GM18507 (cell line): ENCODE measurements around the gene SETD2.
A peak's percentile ranks its signal among the peaks of the same experiment; 100 is the strongest.
"Not testable (repeated sequence)": the region's sequence is repeated elsewhere in the genome, so short reads cannot be mapped to it uniquely, and the experiment has no call there.

Experiments
- DNase-seq: peaks from one replicate; pipeline ENCODE4 v3.0.0; 2011; ENCODE audit warnings: low read depth; ENCODE audit not compliant: insufficient read length; ENCODE audit errors: extremely low spot score
- FAIRE-seq: peaks from 2 replicates; lab custom pipeline; 2011; peaks lifted over from hg19 to GRCh38; lab: Jason Lieb, UNC

The SETD2 gene

DNA sequence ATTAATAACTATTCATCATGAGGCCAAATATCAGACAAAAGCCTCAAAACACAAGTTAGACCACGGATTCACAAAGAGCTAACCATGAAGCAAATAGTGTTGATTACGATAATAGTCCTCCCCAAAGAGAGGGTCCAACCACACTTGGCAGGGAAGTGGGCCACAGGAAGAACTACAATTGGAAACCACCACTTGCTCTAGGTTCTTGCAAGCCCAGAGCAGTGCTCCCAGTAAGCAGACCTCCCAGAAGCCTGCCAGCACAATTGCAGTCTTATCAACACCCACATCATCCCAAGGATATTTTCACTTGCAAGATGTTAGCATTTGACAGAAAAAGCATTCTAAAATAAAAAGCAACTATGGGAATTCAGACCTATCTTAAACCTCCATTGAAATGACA is 11.3 kb downstream of the SETD2 start:
- FAIRE-seq = no peak

DNA sequence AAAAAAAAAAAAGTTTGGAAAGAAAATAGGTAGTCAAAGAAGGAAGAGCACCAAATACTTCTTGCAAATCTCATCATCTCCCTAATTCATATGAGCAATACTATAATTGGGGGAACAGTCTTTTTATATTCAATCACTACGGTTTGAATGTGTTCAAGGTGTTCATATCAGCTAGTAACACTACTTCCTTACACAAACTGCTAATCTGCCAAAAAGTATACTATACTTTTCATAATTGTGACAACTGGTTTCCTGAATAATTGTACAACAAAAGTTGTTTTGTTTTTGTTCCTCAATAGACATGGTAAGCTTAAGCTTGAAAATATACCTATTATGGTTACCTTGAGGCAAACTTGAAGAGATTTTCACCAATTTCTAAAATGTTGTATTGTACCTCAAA is 12.1 kb downstream of the SETD2 start:
- no peak for FAIRE-seq
- DNase-seq = no peak

More for the DNA sequence above, 11.3 kb downstream of the SETD2 start:
- no peak for DNase-seq

DNA sequence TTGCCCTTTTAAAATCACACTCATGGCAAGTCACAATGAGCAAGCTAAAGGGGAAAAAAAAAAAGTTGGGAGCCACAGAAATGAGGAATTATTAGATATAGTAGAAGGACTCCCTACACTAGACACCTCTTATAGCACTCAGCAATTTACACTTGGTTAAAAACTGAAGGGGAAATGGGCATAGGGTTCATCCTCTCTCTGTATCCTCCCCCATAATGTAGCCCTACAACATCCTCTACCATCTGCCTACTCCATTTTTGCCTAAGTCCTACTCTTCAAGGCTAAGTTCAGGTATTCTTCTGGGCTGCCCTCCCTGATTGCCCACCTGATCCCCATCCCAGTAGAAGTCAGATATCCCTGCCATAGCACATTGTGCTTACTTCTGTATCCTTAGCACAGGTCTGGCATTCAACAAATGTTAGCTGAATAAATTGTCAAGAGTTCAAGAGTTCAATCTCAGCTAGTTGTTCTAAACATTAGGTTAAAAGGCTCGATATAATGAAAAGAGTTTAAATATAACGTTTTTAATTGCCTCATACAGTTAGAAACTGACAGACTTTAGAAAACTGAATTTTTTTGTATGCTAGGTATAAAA is 14.5 kb downstream of the SETD2 start:
- peak; percentile 38 for FAIRE-seq

GRCh38 chr3:47145272-47145671 is 18.6 kb downstream of the SETD2 start:
- no peak for DNase-seq
- no peak for FAIRE-seq

More for the DNA sequence above, 14.5 kb downstream of the SETD2 start:
- DNase-seq = no peak

- DNase-seq = no peak
- FAIRE-seq = no peak
These were observed 20.8 kb downstream of the SETD2 start for GRCh38 chr3:47143068-47143467.

- not testable (repeated sequence) for DNase-seq, FAIRE-seq
These were observed 21.4 kb downstream of the SETD2 start for GRCh38 chr3:47142536-47142935.

DNA sequence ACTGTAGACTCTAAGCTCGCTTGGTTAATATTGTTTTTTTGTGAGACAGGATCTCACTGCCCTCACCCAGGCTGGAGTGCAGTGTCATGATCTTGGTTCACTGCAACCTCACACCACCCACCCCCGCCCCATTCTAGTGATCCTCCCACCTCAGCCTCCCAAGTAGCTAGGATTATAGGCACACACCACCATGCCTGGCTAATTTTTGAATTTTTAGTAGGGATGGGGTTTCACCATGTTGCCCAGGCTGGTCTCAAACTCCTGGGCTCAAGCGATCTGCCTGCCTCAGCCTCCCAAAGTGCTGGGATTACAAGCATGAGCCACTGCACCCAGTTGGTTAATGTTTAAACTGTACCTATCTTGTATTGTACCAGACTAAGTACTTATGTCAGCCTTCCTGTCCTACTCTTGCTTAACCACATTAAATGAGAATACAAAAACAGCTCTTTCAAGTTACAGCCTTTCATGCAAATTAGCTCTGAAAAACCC is 22.9 kb downstream of the SETD2 start:
- DNase-seq = peak; percentile 65
- peak; percentile 74 for FAIRE-seq

- not testable (repeated sequence) for FAIRE-seq, DNase-seq
These were observed 23.4 kb downstream of the SETD2 start for GRCh38 chr3:47140553-47140952.

GRCh38 chr3:47134311-47134710 is 29.6 kb downstream of the SETD2 start:
- no peak for FAIRE-seq
- no peak for DNase-seq

GRCh38 chr3:47133641-47134040 is 30.3 kb downstream of the SETD2 start:
- FAIRE-seq = no peak
- DNase-seq = no peak

GRCh38 chr3:47130557-47130956 is 33.4 kb downstream of the SETD2 start:
- DNase-seq = no peak
- no peak for FAIRE-seq

DNA sequence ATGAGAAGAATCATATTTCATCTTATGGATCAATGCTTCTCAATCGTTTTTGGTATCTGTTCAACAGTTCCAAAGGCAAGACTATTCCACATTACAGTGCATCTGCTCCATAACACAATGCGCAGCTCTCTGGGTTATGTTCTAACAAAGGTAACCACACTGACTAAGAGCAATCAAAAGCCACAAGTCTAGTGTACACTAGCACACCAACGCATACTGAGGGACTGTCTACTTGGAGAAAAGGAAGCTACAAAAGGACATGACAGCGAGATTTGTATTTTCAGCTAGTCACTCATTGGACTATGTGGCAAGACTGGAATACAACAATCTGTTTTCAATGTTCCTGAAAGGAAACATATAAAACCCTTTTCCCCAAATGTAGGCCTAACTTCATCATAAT is 35.8 kb downstream of the SETD2 start:
- FAIRE-seq (no peak), DNase-seq (no peak)

- no peak for FAIRE-seq
- no peak for DNase-seq
These were observed 40.1 kb downstream of the SETD2 start for GRCh38 chr3:47123857-47124256.

- FAIRE-seq = no peak
- no peak for DNase-seq
These were observed 42.5 kb downstream of the SETD2 start for GRCh38 chr3:47121409-47121808.

DNA sequence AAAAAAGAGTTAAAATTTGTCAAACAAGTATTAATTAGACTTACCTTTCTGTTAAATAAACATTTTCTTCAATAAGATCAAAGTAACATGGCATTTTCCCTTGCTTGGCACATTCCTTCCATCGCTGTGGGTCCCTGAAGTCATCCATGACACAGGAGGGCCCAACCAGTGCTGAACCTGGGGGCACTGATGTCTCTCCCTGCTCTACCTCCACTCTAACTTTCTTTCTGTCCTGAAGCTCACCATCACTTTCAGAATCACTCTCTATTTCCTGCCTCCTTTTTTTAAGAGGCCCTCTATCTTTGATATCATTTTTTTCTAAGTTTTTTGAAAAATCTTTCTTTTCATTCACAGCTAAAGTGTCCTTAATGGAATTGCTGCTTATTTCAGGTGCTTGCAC is 43.8 kb downstream of the SETD2 start:
- DNase-seq (no peak), FAIRE-seq (no peak)

- not testable (repeated sequence) for FAIRE-seq, DNase-seq
These were observed 44.5 kb downstream of the SETD2 start for GRCh38 chr3:47119387-47119786.

GRCh38 chr3:47117807-47118364 is 46.0 kb downstream of the SETD2 start:
- DNase-seq (no peak), FAIRE-seq (no peak)

- FAIRE-seq, DNase-seq: not testable (repeated sequence)
These were observed 48.4 kb downstream of the SETD2 start for GRCh38 chr3:47115524-47115923.

DNA sequence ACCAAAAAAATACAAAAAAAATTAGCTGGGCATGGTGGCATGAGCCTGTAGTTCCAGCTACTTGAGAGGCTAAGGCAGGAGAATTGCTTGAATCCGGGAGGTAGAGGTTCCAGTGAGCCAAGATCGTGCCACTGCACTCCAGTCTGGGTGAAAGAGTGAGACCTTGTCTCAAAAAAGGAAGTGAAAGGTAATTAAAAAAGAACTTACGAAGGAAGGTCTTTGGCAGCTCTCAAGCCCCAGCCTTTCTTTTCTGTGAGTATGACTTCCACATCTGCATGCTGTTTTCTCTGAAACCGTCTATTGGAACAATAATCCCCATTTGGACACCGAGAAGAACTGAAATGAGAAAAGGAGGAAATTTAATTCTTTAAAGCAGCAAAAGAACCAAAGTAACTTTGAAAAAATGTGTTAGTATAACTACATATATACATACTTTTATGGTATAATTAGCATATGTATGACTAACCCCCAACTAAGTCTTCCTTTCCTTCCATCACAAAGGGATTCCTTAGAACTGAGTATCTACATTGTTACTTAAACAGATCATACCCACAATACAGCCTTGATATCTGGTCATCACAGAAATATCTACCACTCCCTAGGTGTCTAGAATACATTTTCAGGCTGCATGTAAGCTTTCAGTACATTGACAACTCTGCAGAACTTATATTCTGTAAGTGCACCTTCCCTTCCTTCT is 50.1 kb downstream of the SETD2 start:
- FAIRE-seq = peak; percentile 65
- no peak for DNase-seq

DNA sequence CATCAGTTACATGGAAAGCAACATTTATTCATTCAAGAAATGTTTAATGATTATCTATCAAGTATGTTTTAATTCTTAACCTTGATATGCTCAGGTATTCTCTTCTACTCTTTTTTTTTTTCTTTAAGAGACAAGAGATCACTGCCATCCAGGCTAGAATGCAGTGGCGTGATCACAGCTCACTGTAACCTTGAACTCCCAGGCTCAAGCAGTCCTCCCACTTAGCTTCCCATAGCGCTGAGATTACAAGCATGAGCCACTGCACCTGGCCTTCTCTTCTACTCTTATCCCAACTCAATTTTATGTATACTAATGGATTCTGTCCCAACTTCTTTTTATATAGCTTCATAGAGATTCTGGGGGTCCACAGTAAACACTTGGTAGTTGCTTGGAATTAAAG is 50.9 kb downstream of the SETD2 start:
- FAIRE-seq (no peak), DNase-seq (no peak)

DNA sequence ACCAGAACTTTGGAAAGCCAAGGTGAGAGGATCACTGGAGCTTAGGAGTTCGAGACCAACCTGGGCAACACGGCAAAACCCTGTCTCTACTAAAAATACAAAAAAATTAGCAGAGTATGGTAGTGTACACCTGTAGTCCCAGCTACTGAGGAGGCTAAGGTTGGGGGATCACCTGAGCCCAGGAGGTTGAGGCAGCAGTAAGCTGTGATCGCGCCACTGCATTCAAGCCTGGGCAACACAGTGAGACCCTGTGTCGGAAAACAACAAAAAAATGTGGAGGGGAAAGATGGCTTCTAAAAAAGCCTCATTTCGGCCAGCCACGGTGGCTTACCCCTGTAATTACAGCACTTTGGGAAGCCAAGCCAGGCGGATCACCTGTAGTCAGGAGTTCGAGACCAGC is 54.5 kb downstream of the SETD2 start:
- DNase-seq (no peak), FAIRE-seq (no peak)
